ENCODE data around the gene IFT122. TPM values are rescaled to one million over a fixed set of nuclear protein-coding genes. Genes with fewer than 3 reads are reported as not detected.

IFT122 gene, protein sequence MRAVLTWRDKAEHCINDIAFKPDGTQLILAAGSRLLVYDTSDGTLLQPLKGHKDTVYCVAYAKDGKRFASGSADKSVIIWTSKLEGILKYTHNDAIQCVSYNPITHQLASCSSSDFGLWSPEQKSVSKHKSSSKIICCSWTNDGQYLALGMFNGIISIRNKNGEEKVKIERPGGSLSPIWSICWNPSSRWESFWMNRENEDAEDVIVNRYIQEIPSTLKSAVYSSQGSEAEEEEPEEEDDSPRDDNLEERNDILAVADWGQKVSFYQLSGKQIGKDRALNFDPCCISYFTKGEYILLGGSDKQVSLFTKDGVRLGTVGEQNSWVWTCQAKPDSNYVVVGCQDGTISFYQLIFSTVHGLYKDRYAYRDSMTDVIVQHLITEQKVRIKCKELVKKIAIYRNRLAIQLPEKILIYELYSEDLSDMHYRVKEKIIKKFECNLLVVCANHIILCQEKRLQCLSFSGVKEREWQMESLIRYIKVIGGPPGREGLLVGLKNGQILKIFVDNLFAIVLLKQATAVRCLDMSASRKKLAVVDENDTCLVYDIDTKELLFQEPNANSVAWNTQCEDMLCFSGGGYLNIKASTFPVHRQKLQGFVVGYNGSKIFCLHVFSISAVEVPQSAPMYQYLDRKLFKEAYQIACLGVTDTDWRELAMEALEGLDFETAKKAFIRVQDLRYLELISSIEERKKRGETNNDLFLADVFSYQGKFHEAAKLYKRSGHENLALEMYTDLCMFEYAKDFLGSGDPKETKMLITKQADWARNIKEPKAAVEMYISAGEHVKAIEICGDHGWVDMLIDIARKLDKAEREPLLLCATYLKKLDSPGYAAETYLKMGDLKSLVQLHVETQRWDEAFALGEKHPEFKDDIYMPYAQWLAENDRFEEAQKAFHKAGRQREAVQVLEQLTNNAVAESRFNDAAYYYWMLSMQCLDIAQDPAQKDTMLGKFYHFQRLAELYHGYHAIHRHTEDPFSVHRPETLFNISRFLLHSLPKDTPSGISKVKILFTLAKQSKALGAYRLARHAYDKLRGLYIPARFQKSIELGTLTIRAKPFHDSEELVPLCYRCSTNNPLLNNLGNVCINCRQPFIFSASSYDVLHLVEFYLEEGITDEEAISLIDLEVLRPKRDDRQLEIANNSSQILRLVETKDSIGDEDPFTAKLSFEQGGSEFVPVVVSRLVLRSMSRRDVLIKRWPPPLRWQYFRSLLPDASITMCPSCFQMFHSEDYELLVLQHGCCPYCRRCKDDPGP
- 12.1 to 14.0 TPM (median 12.5 TPM) in 5 replicates for total RNA-seq (2022; extraction: Qiagen RNA extraction; ENCODE audit: low read depth)

DNA sequence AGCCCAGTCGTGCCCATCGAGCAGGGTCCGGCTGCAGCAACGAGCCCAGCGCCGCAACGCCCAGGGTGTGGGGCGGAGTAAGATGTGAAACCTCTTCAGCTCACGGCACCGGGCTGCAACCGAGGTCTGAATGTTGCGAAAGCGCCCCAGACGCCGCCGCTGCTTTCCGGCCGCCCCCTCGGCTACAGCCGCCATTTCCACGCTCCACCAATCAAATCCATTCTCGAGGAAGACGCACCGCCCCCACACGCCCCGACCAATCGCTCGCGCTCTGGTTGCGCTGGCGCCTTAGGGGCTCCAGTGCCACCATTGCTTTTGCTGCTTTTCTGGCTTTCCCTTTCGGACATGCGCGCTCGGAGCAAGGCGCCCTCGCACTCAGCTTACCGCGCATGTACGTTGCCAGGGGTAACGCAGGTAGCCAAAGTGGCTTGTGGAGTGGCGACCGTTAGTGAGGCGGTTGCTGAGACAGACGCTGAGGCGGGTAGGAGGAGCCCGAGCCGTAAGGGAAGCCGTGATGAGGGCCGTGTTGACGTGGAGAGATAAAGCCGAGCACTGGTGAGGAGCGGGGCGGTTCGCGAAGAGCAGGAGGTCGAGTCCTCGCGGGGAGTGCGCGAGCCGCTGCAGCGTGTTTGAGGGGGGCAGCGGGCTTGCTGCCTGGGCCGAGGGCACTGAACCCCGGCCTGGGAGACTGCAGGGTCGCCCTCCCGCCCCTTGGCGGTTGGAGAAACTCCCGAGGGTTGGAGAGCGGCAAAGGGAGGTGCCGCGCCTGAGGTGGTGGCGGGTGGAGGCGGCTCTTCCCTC lies at the start of gene IFT122, which contains the start of gene MBD4:
Gene IFT122 (plus strand): TSS at position 408 of the 801 bp plus-strand sequence. CDS start 107 bp downstream, at position 515.
Gene MBD4 (minus strand): TSS at position 132 of the 801 bp plus-strand sequence. CDS start 115 bp downstream, at position 17.

DNA sequence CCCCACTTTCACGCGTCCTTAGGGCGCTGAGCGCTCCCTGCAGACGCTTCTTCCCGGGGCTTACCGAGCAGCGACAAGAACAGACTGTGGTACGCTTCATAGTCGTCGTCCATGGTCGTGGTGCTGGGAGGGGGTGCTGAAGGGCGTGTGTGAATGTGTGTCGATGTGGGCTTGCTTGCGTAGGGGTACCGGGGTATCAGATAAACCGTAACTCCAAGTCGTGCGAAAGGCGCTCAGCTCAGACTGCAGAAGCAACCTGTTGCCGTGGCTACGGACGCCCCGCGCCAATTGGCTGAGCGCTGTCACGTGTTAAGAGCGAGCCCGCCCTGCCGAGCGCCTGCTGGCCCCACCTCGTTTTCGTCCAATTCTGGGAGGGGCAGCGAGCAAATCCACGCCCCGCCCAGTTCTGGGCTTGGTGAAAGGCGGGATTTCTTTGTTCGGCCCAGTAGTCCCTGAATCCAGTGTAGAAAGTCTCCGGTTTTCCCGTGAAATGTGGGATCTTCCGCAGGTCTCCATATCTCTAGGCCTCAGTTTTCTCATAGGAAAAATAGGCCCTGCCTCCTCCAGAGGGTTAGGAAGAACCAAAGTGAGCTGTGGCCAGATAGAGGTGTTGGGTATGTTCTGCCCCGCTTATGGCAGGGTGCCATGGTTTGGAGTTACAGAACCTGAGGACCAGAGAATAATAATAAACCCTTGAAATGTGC lies 11.5 kb upstream of the IFT122 start, which contains the start of gene EFCAB12:
Gene EFCAB12 (minus strand): TSS at position 261 of the 704 bp plus-strand sequence. CDS start 148 bp downstream, at position 113.

DNA sequence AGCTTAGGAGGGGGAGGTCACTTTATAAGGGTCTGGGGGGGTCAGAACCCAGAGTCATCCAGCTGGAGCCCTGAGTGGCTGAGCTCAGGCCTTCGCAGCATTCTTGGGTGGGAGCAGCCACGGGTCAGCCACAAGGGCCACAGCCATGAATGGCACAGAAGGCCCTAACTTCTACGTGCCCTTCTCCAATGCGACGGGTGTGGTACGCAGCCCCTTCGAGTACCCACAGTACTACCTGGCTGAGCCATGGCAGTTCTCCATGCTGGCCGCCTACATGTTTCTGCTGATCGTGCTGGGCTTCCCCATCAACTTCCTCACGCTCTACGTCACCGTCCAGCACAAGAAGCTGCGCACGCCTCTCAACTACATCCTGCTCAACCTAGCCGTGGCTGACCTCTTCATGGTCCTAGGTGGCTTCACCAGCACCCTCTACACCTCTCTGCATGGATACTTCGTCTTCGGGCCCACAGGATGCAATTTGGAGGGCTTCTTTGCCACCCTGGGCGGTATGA lies 88.6 kb downstream of the IFT122 start, which contains the start of gene RHO:
Gene RHO (plus strand): TSS at position 51 of the 512 bp plus-strand sequence. CDS start 95 bp downstream, at position 146.

DNA sequence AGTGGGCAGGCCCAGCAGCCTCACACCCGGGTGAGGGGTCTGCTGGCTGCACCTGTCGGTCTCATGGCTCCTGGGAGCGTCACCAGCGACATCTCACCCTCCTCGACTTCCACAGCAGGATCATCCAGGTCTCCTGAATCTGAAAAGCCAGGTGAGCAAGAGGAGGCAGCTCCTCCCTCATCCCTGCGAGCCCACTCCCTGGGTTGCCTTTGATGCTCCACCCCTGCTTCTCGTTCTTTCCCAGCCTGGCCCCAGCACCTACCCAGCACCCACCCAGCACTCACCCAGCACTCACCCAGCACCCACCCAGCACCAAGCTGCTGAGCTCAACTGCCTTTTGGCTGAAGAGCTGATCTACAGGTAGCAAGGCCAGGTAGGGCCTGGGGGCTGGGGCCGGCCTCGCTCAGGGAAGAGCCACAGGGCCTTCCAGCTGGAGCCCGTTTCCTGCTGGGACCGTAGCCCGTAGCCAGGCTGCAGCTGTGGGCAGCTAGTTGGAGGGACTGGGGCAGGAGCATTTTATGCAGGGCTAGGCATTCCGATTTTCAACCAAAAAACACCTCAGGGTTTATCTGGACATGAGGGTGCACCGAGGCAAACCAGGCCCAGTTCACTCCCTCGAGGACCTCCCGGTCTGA lies 103.2 kb downstream of the IFT122 start, which contains the start of gene H1-8:
Gene H1-8 (plus strand): TSS at position 20 of the 635 bp plus-strand sequence. CDS start 44 bp downstream, at position 64.

Other genes starting within 250 kb of the IFT122 start
- 70.0 to 84.5 TPM (median 80.6 TPM) in 5 replicates for gene COPG1, start 190.6 kb upstream of the IFT122 start, total RNA-seq (2022; extraction: Qiagen RNA extraction; ENCODE audit: low read depth)
- 40.7 to 43.9 TPM (median 41.7 TPM) in 5 replicates for gene HMCES, start 161.4 kb upstream of the IFT122 start, total RNA-seq (2022; extraction: Qiagen RNA extraction; ENCODE audit: low read depth)
- gene EFCAB12, start 11.6 kb upstream of the IFT122 start, total RNA-seq (2022; extraction: Qiagen RNA extraction; ENCODE audit: low read depth): 0.47 to 0.87 TPM (median 0.60 TPM) in 5 replicates
- 21.1 to 25.3 TPM (median 22.2 TPM) in 5 replicates for gene MBD4, start 276 bp upstream of the IFT122 start, total RNA-seq (2022; extraction: Qiagen RNA extraction; ENCODE audit: low read depth)
- not detected in 5 replicates for gene RHO, start 88.4 kb downstream of the IFT122 start, total RNA-seq (2022; extraction: Qiagen RNA extraction; ENCODE audit: low read depth)
- not detected in 5 replicates for gene H1-8, start 103.0 kb downstream of the IFT122 start, total RNA-seq (2022; extraction: Qiagen RNA extraction; ENCODE audit: low read depth)
- 73.5 to 99.0 TPM (median 81.5 TPM) in 5 replicates for gene PLXND1, start 166.5 kb downstream of the IFT122 start, total RNA-seq (2022; extraction: Qiagen RNA extraction; ENCODE audit: low read depth)

All from A549 treated with CpdA at 1 μM for 4 hours (cell line).